Thoracic aorta (tissue), 2 donors: ENCODE data around the gene CHMP4B. TPM values are rescaled to one million over a fixed set of nuclear protein-coding genes. Genes with fewer than 3 reads are reported as not detected.

Experiments
- ATAC-seq: fragments of 150-250 bp; one replicate; pipeline ENCODE4 v1.8.0; 2017; ENCODE audit warnings: low read depth; ENCODE audit not compliant: insufficient number of reproducible peaks, low FRiP score
- DNase-seq: peaks from one replicate; pipeline ENCODE4 v3.0.0-alpha.2; 2020; ENCODE audit warnings: low spot score
- H3K27ac ChIP-seq, 2 donors: fragments of 200-600 bp; sonication (generic); 1 replicate in 1 of 2; 2 replicates in 1 of 2; pipeline ENCODE4 v1.5.1; 2016; ENCODE audit warnings: mild to moderate bottlenecking in 2 of 2, moderate library complexity in 2 of 2
- H3K27me3 ChIP-seq: fragments of 200-600 bp; sonication (generic); replicated peaks from 2 replicates; pipeline ENCODE4 v1.6.0; 2016; ENCODE audit warnings: mild to moderate bottlenecking; ENCODE audit not compliant: insufficient read depth
- H3K36me3 ChIP-seq: fragments of 200-600 bp; sonication (generic); one replicate; pipeline ENCODE4 v1.5.1; 2016
- H3K4me1 ChIP-seq, 2 donors: fragments of 200-600 bp; sonication (generic); 1 replicate in 1 of 2; 2 replicates in 1 of 2; pipeline versions ENCODE4 v1.5.1 to v1.6.0; 2016; ENCODE audit warnings: low read depth in 2 of 2, mild to moderate bottlenecking in 1 of 2; ENCODE audit not compliant: control insufficient read depth in 1 of 2
- H3K4me3 ChIP-seq: fragments of 200-600 bp; sonication (generic); 2 replicates; pipeline ENCODE4 v1.5.1; 2016; ENCODE audit warnings: mild to moderate bottlenecking
- H3K9me3 ChIP-seq: fragments of 200-600 bp; sonication (generic); 2 replicates; pipeline ENCODE4 v1.5.1; 2016
- CTCF ChIP-seq: fragments of 200-600 bp; sonication (generic); IDR thresholded peaks from one replicate; pipeline ENCODE4 v1.5.1; 2019; ENCODE audit warnings: antibody characterized with exemption
- total RNA-seq, 2 donors: library from RNA; depleted of rRNA; stranded (reverse); fragments of >200 nt; gene quantifications; one replicate each; pipeline versions ENCODE4 v1.1.0 to v1.2.3, GENCODE V29; 2016

The CHMP4B gene
- total RNA-seq, 2 donors from 2014 or later = 69.5 to 104 TPM

GRCh38 chr20:33899106-33899505 is 88.0 kb downstream of the CHMP4B start:
- Histone ChIP-seq H3K4me3 (no peak overlapping the region), H3K4me1 (no peaks in the 10 kb centered on the region), H3K36me3 (no peaks in the 10 kb centered on the region), H3K27me3 (no peaks in the 10 kb centered on the region), H3K9me3 (no peaks in the 10 kb centered on the region), H3K27ac (no peak overlapping the region)
- DNase-seq = no peak
- no peak for TF ChIP-seq CTCF
- ATAC-seq = no peak

- H3K36me3 ChIP-seq = no peaks in the 10 kb centered on the region
- H3K27ac ChIP-seq = no peak overlapping the region
- H3K27me3 ChIP-seq = no peaks in the 10 kb centered on the region
- DNase-seq = no peak
- no peak for TF ChIP-seq CTCF
- no peak overlapping the region for H3K4me3 ChIP-seq
- no peak for ATAC-seq
- no peaks in the 10 kb centered on the region for H3K9me3 ChIP-seq
- H3K4me1 ChIP-seq = no peaks in the 10 kb centered on the region
These were observed 89.5 kb downstream of the CHMP4B start for GRCh38 chr20:33900521-33901131.

GRCh38 chr20:33901132-33901523 is 90.0 kb downstream of the CHMP4B start:
- H3K27me3 ChIP-seq = no peaks in the 10 kb centered on the region
- no peak for ATAC-seq
- H3K4me3 ChIP-seq = no peak overlapping the region
- no peaks in the 10 kb centered on the region for H3K36me3 ChIP-seq
- no peak for TF ChIP-seq CTCF
- H3K4me1 ChIP-seq = no peaks in the 10 kb centered on the region
- H3K27ac ChIP-seq = no peak overlapping the region
- no peak for DNase-seq
- no peaks in the 10 kb centered on the region for H3K9me3 ChIP-seq

GRCh38 chr20:33902011-33902410 is 90.9 kb downstream of the CHMP4B start:
- TF ChIP-seq CTCF = no peak
- Histone ChIP-seq H3K9me3 (no peaks in the 10 kb centered on the region), H3K27ac (no peak overlapping the region), H3K4me3 (no peak overlapping the region), H3K36me3 (no peaks in the 10 kb centered on the region), H3K27me3 (no peaks in the 10 kb centered on the region), H3K4me1 (no peaks in the 10 kb centered on the region)
- DNase-seq = no peak
- no peak for ATAC-seq

Other genes with a start within 250 kb of the CHMP4B start
- not detected for gene C20orf144, start 149.0 kb upstream of the CHMP4B start, total RNA-seq
- 1 to 10 TPM; 2.6 to 3.1 TPM for gene ACTL10, start 144.4 kb upstream of the CHMP4B start, total RNA-seq
- gene NECAB3, start 136.9 kb upstream of the CHMP4B start, total RNA-seq = 10 to 100 TPM; 24.0 to 29.6 TPM
- gene E2F1, start 125.0 kb upstream of the CHMP4B start, total RNA-seq = under 1 TPM; 0.68 to 0.92 TPM
- 1 to 10 TPM; 3.3 to 4.1 TPM for gene PXMP4, start 91.0 kb upstream of the CHMP4B start, total RNA-seq
- 1 to 10 TPM; 1.8 to 2.3 TPM for gene ZNF341, start 79.4 kb upstream of the CHMP4B start, total RNA-seq
- 100 to 1,000 TPM; 104 to 166 TPM for gene RALY, start 182.6 kb downstream of the CHMP4B start, total RNA-seq